ENCODE results near the gene TREML2.

The TREML2 gene

GRCh38 chr6:41187924-41188886 is 12.7 kb downstream of the TREML2 start:
- no peak overlapping the region for H3K27ac ChIP-seq (ENCODE audit: low read length)
- H3K27me3 ChIP-seq (ENCODE audit: low read depth, low read length) = no peaks in the 10 kb centered on the region
- no peak overlapping the region for H3K4me3 ChIP-seq (ENCODE audit: low read length)
- no peak overlapping the region for H3K9ac ChIP-seq (ENCODE audit: low read length)
- no peaks in the 10 kb centered on the region for H4K20me1 ChIP-seq (ENCODE audit: insufficient read depth, low read length)
- no peak overlapping the region for H3K4me2 ChIP-seq (ENCODE audit: low read length)
- peaks cover 34% of the 10 kb centered on the region for H3K36me3 ChIP-seq (replicated peaks; ENCODE audit: low read depth, low read length)
- H2AFZ ChIP-seq (ENCODE audit: low read depth, low read length) = no peak overlapping the region
- 0 out of 2 replicates have a peak, but pooled peaks cover 11% of the 10 kb centered on the region for H3K9me3 ChIP-seq (ENCODE audit: insufficient read depth, low read length)
- H3K4me1 ChIP-seq (ENCODE audit: low read length) = peaks cover 16% of the 10 kb centered on the region
- TF ChIP-seq CTCF (IDR thresholded peaks at IDR 0.05; ENCODE audit: low read depth, low read length) = no peak
- no peak for TF ChIP-seq EZH2phosphoT487 (IDR thresholded peaks at IDR 0.05; ENCODE audit: low read depth)
- H3K79me2 ChIP-seq (ENCODE audit: low read length) = no peaks in the 10 kb centered on the region

GRCh38 chr6:41186031-41186562 is 14.9 kb downstream of the TREML2 start:
- Histone ChIP-seq H3K36me3 (replicated peaks; ENCODE audit: low read depth, low read length) (peaks cover 19% of the 10 kb centered on the region), H3K27me3 (ENCODE audit: low read depth, low read length) (no peaks in the 10 kb centered on the region), H3K79me2 (ENCODE audit: low read length) (no peaks in the 10 kb centered on the region), H3K4me2 (ENCODE audit: low read length) (peak overlapping the region; percentile 55), H3K4me1 (ENCODE audit: low read length) (peaks cover 26% of the 10 kb centered on the region), H3K27ac (ENCODE audit: low read length) (peak overlapping the region; percentile 21; the same call in 1 of the 2 replicates), H2AFZ (ENCODE audit: low read depth, low read length) (peak overlapping the region; percentile 86), H3K9ac (ENCODE audit: low read length) (peak overlapping the region; percentile 45; the same call in 1 of the 2 replicates), H3K9me3 (ENCODE audit: insufficient read depth, low read length) (0 out of 2 replicates have a peak, but pooled peaks cover 11% of the 10 kb centered on the region), H4K20me1 (ENCODE audit: insufficient read depth, low read length) (no peaks in the 10 kb centered on the region), H3K4me3 (ENCODE audit: low read length) (peak overlapping the region; percentile 17; the same call in 1 of the 2 replicates)
- TF ChIP-seq CTCF (IDR thresholded peaks at IDR 0.05; ENCODE audit: low read depth, low read length) (no peak), EZH2phosphoT487 (IDR thresholded peaks at IDR 0.05; ENCODE audit: low read depth) (no peak)

DNA sequence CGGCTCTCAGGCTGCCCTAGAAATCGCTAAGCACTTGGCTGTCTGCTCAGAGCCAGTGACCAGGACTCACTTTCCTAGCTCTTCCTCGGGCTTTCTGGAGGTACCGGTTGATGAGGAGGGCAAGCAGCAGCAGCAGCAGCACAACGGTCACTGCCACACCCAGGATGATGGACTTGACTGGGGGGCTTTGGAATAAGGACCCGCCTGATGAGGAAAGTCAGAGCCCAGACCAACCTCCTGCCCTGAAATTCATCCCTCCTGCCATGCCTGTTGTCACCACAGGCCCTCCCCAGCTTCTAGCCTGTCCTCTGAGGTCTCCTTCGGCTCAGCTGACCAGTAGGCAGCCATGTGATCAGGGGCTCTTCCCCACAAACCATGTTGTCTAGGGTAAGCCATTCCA is 16.2 kb downstream of the TREML2 start:
- H3K36me3 ChIP-seq (replicated peaks; ENCODE audit: low read depth, low read length) = peaks cover 6% of the 10 kb centered on the region
- no peak overlapping the region for H3K9ac ChIP-seq (ENCODE audit: low read length)
- H4K20me1 ChIP-seq (ENCODE audit: insufficient read depth, low read length) = no peaks in the 10 kb centered on the region
- no peak for TF ChIP-seq EZH2phosphoT487 (IDR thresholded peaks at IDR 0.05; ENCODE audit: low read depth)
- TF ChIP-seq CTCF (IDR thresholded peaks at IDR 0.05; ENCODE audit: low read depth, low read length) = no peak
- no peak overlapping the region for H3K27ac ChIP-seq (ENCODE audit: low read length)
- no peak overlapping the region for H3K4me2 ChIP-seq (ENCODE audit: low read length)
- H3K4me3 ChIP-seq (ENCODE audit: low read length) = no peak overlapping the region
- H3K4me1 ChIP-seq (ENCODE audit: low read length) = peaks cover 26% of the 10 kb centered on the region
- no peak overlapping the region for H2AFZ ChIP-seq (ENCODE audit: low read depth, low read length)
- H3K9me3 ChIP-seq (ENCODE audit: insufficient read depth, low read length) = 0 out of 2 replicates have a peak, but pooled peaks cover 4% of the 10 kb centered on the region
- no peaks in the 10 kb centered on the region for H3K79me2 ChIP-seq (ENCODE audit: low read length)
- no peaks in the 10 kb centered on the region for H3K27me3 ChIP-seq (ENCODE audit: low read depth, low read length)
